ENCODE results near the gene MED19.
"Not testable (repeated sequence)": the region's sequence is repeated elsewhere in the genome, so short reads cannot be mapped to it uniquely, and the experiment has no call there.

The MED19 gene

DNA sequence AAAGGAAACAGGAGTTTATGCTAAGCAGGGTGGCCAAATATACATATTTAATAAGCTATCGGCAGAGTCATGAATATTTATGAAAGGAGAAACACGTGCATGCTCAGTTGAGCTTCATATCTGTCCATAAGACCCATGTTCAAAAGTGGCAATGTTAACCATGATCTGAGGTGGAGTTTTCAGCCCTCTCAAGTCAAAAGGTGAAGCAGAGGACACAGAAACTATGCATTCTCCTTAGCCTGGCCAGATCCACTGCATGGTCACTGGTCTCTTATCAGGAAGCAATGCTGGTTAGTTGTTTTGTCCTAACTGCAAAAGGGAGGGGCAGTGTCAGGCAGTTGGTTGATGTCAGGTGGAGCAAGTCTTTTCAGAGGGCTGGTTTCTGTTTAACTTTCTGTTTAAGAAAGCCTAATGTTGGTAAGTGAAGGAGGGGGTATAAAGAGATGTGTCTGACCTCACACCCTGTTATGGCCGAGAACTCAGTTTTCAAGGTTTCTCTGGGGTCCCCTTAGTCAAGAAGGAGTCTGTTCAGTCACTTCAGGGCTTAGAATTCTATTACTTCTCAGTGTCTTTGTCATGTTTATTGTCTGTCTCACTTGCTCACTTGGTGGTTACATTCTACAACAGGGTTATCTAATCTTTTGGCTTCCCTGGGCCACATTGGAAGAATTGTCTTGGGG lies 23.7 kb upstream of the MED19 start:
- H3K27ac Mint-ChIP-seq, result peak overlapping the region in 1 of 3 experiments; percentile 72

DNA sequence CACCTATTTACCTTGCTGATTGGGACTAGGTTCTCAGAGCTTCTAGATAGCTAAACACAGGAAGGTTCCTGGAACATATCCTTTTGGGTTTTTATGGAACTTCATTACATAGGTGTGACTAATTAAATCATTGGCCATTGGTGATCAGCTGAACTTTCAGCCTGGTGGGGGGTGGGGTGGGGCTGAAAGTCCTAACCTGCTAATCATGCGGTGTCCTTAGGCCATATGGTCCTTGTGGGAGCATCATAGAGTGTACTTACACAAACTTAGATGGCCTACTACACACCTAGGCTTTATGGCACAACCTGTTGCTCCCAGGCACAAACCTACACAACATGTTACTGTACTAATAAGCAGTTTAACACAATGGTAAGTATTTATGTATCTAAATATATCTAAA lies 20.6 kb upstream of the MED19 start:
- TF ChIP-seq, protein P1, sequence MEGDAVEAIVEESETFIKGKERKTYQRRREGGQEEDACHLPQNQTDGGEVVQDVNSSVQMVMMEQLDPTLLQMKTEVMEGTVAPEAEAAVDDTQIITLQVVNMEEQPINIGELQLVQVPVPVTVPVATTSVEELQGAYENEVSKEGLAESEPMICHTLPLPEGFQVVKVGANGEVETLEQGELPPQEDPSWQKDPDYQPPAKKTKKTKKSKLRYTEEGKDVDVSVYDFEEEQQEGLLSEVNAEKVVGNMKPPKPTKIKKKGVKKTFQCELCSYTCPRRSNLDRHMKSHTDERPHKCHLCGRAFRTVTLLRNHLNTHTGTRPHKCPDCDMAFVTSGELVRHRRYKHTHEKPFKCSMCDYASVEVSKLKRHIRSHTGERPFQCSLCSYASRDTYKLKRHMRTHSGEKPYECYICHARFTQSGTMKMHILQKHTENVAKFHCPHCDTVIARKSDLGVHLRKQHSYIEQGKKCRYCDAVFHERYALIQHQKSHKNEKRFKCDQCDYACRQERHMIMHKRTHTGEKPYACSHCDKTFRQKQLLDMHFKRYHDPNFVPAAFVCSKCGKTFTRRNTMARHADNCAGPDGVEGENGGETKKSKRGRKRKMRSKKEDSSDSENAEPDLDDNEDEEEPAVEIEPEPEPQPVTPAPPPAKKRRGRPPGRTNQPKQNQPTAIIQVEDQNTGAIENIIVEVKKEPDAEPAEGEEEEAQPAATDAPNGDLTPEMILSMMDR (IDR thresholded peaks at IDR 0.05; ENCODE audit: unreplicated experiment in 3 of 3), result no peak
- no peak overlapping the region for H3K27ac Mint-ChIP-seq
- H3K36me3 Mint-ChIP-seq (ENCODE audit: low read depth), result peaks cover 20% of the 10 kb centered on the region
- H3K4me3 Mint-ChIP-seq, result no peak overlapping the region
- H3K9me3 Mint-ChIP-seq, result no peaks in the 10 kb centered on the region
- no peaks in the 10 kb centered on the region for H3K4me1 Mint-ChIP-seq
- no peaks in the 10 kb centered on the region for H3K27me3 Mint-ChIP-seq (ENCODE audit: low read depth)

More for the DNA sequence above, 23.7 kb upstream of the MED19 start:
- no peaks in the 10 kb centered on the region for H3K9me3 Mint-ChIP-seq
- H3K27me3 Mint-ChIP-seq (ENCODE audit: low read depth), result no peaks in the 10 kb centered on the region
- H3K4me1 Mint-ChIP-seq, result peaks cover under 1% of the 10 kb centered on the region
- no peak overlapping the region for H3K4me3 Mint-ChIP-seq
- TF ChIP-seq, protein P1 (IDR thresholded peaks at IDR 0.05; ENCODE audit: unreplicated experiment in 3 of 3), result no peak
- peaks cover 35% of the 10 kb centered on the region for H3K36me3 Mint-ChIP-seq (ENCODE audit: low read depth)

DNA sequence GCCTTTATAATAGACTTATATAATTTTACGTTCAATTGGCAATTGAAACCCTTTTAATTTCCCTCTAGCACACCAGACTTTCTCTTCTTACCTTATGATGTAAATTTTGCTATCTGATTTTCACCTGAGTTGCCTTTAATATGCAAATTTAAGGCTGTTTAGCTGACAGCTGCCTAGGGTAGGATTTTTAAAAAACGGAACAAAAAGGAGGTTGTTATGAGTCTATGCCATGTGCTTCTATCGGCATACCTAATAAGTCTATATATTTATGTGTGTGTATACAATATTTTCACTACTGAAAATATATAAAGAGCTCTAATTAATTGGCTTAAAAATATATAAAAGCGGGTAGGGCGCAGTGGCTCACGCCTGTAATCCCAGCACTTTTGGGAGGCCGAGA lies 17.5 kb upstream of the MED19 start:
- H3K36me3 Mint-ChIP-seq (ENCODE audit: low read depth), result peaks cover 13% of the 10 kb centered on the region
- H3K9me3 Mint-ChIP-seq, result no peaks in the 10 kb centered on the region
- no peak overlapping the region for H3K4me3 Mint-ChIP-seq
- H3K4me1 Mint-ChIP-seq, result no peaks in the 10 kb centered on the region
- TF ChIP-seq, protein P1 (IDR thresholded peaks at IDR 0.05; ENCODE audit: unreplicated experiment in 3 of 3), result no peak
- H3K27me3 Mint-ChIP-seq (ENCODE audit: low read depth), result no peaks in the 10 kb centered on the region
- no peak overlapping the region for H3K27ac Mint-ChIP-seq

DNA sequence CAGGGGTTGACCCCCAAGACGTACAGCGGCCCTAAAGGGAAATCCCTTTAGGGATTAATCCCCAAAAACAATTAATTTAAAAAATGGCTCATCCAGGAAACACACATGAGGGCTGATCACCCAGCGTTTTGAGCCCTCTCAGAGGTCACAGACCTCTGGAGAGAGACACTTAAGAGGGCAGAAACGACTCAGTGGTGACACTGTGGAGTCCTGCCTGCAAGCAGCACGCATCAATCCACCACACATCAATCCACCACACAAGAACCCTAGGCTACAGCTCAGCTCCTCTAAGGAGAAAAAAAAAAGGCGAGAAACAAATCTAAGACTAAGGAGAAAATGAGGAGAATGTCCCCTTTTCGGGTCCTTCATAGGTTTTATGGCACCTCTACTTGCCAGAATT lies 16.8 kb upstream of the MED19 start:
- Mint-ChIP-seq H3K36me3 (ENCODE audit: low read depth) (peaks cover 9% of the 10 kb centered on the region), H3K4me3 (no peak overlapping the region)
- TF ChIP-seq, protein P1 (IDR thresholded peaks at IDR 0.05; ENCODE audit: unreplicated experiment in 3 of 3), result no peak

DNA sequence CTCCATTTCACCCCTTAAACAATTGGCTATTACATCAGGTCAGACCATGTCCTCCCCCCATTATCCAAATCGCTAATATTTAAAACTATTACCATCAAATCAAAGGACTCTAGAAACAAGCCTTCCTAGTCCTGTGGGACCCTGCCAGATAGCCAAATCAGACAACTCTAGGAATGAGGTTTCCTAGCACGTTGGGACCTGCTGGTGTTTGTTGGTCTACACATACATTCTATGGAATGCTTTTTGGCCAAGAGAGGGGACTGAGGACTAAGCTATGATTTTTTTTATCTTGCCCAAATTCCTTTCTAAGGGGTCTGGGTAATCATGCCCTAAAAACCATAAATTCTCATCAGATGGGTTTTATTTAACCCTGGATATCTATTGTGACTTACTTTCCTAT lies 15.2 kb upstream of the MED19 start:
- H3K4me1 Mint-ChIP-seq, result no peaks in the 10 kb centered on the region
- H3K27me3 Mint-ChIP-seq (ENCODE audit: low read depth), result no peaks in the 10 kb centered on the region
- peaks cover 9% of the 10 kb centered on the region for H3K36me3 Mint-ChIP-seq (ENCODE audit: low read depth)
- no peaks in the 10 kb centered on the region for H3K9me3 Mint-ChIP-seq
- TF ChIP-seq, protein P1 (IDR thresholded peaks at IDR 0.05; ENCODE audit: unreplicated experiment in 3 of 3), result no peak
- no peak overlapping the region for H3K4me3 Mint-ChIP-seq
- H3K27ac Mint-ChIP-seq, result no peak overlapping the region

More for the DNA sequence above, 16.8 kb upstream of the MED19 start:
- Mint-ChIP-seq H3K9me3 (no peaks in the 10 kb centered on the region), H3K27me3 (ENCODE audit: low read depth) (no peaks in the 10 kb centered on the region), H3K4me1 (no peaks in the 10 kb centered on the region), H3K27ac (no peak overlapping the region)

DNA sequence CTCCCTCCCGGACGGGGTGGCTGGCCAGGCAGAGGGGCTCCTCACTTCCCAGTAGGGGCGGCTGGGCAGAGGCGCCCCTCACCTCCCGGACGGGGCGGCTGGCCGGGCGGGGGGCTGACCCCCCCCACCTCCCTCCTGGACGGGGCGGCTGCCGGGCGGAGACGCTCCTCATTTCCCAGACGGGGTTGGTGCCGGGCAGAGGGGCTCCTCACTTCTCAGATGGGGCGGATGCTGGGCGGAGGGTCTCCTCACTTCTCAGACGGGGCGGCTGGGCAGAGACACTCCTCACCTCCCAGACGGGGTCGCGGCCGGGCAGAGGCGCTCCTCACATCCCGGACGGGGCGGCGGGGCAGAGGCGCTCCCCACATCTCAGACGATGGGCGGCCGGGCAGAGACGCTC lies 4.7 kb upstream of the MED19 start:
- H3K4me1 Mint-ChIP-seq, result peaks cover 22% of the 10 kb centered on the region
- H3K9me3 Mint-ChIP-seq; H3K4me3 Mint-ChIP-seq; H3K27me3 Mint-ChIP-seq (ENCODE audit: low read depth); H3K27ac Mint-ChIP-seq: not testable (repeated sequence)
- H3K36me3 Mint-ChIP-seq (ENCODE audit: low read depth), result peaks cover 50% of the 10 kb centered on the region
